ENCODE results near the gene CTNNBL1. TPM values are rescaled to one million over a fixed set of nuclear protein-coding genes. Genes with fewer than 3 reads are reported as not detected.

The CTNNBL1 gene
- total RNA-seq, 1 donor from 2014 or later, result 60.0 TPM

DNA sequence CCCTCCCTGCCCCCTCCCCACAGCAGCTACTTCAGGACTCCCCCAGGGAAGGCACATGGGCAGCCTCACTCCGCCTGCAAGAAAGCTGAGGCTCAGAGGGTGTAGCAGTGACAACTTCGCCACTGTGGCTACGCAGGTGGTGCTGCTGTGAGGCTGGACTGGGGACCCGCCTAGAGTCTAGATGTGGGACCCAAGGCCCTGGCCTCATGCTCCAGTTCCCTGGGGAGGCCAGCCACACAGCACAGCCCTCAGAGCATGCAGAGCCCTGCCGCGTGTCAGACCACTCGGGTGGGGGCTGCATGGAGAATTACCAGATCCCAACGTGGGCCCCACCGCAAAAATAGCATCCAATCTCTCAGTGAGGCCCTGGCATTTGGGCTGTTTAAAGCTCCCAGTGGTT is 178.3 kb downstream of the CTNNBL1 start:
- no peak for DNase-seq (ENCODE audit: extremely low spot score, unreplicated experiment)
- Mint-ChIP-seq H3K4me3 (no peak overlapping the region), H3K9me3 (no peaks in the 10 kb centered on the region), H3K27ac (no peak overlapping the region), H3K4me1 (ENCODE audit: unreplicated experiment) (peaks cover 32% of the 10 kb centered on the region), H3K36me3 (peaks cover 13% of the 10 kb centered on the region), H3K27me3 (no peaks in the 10 kb centered on the region)
- TF ChIP-seq, protein P1, sequence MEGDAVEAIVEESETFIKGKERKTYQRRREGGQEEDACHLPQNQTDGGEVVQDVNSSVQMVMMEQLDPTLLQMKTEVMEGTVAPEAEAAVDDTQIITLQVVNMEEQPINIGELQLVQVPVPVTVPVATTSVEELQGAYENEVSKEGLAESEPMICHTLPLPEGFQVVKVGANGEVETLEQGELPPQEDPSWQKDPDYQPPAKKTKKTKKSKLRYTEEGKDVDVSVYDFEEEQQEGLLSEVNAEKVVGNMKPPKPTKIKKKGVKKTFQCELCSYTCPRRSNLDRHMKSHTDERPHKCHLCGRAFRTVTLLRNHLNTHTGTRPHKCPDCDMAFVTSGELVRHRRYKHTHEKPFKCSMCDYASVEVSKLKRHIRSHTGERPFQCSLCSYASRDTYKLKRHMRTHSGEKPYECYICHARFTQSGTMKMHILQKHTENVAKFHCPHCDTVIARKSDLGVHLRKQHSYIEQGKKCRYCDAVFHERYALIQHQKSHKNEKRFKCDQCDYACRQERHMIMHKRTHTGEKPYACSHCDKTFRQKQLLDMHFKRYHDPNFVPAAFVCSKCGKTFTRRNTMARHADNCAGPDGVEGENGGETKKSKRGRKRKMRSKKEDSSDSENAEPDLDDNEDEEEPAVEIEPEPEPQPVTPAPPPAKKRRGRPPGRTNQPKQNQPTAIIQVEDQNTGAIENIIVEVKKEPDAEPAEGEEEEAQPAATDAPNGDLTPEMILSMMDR (conservative IDR thresholded peaks at IDR 0.05), result no peak

DNA sequence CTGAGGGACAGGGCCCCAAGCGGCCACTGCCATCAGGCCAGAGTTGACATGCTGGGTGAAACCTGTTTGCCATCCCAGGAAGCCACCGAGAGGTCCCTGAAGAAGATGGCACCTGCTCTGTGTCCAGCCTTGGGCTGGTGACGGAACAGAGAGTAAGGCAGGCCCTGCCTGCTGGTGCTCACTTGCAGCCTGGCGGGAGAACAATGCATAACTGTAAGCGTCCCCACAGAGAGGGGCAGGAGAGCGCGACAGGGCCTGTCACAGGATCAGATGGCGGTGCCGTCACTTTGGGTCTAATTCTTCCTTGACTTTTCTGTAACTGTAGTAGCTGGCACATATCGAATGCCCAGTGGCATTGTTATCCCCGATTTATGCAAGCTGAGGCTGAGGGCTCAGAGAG is 180.1 kb downstream of the CTNNBL1 start:
- DNase-seq (ENCODE audit: extremely low spot score, unreplicated experiment), result no peak
- Mint-ChIP-seq H3K36me3 (peaks cover 13% of the 10 kb centered on the region), H3K27me3 (no peaks in the 10 kb centered on the region), H3K27ac (no peak overlapping the region), H3K9me3 (no peaks in the 10 kb centered on the region), H3K4me3 (no peak overlapping the region), H3K4me1 (ENCODE audit: unreplicated experiment) (peaks cover 29% of the 10 kb centered on the region)
- TF ChIP-seq, protein P1 (conservative IDR thresholded peaks at IDR 0.05), result no peak

DNA sequence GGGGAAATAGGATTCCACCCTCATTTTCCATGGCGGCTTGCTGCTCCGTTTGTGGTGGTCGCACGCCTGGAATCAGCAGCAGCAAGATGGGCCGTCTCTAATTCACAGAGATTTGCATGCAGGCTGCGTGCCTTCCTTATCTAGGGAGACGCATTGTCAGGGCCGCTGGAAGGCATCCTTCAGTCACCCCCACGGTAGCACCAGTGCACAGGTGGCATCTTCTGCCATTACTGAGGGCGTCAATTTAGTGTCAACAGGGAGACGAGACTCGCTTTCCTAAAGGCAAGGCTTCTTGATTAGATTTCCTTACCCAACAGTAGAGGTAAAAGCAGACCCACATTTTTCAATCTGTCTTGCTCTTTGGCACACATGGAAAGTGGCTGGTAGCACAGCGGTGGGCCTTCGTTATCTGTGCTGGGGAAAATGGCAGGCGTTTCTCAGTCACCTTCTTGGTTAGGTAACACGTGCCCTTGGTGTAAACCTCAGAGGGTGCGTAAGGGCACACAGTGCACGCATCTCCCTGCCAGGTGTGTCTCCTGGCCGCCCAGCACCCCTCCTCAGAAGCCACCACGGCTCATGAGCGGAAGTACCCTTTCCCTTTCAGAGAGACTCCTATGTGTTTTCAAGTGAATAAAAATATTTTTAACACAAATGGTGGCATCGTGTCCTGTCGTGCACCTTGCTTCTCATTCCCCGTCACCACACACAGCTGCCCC is 181.8 kb downstream of the CTNNBL1 start:
- Mint-ChIP-seq H3K9me3 (no peaks in the 10 kb centered on the region), H3K4me3 (no peak overlapping the region), H3K27me3 (no peaks in the 10 kb centered on the region), H3K4me1 (ENCODE audit: unreplicated experiment) (peaks cover 12% of the 10 kb centered on the region), H3K27ac (no peak overlapping the region), H3K36me3 (peaks cover 7% of the 10 kb centered on the region)
- TF ChIP-seq, protein P1 (conservative IDR thresholded peaks at IDR 0.05), result no peak
- DNase-seq (ENCODE audit: extremely low spot score, unreplicated experiment), result no peak

DNA sequence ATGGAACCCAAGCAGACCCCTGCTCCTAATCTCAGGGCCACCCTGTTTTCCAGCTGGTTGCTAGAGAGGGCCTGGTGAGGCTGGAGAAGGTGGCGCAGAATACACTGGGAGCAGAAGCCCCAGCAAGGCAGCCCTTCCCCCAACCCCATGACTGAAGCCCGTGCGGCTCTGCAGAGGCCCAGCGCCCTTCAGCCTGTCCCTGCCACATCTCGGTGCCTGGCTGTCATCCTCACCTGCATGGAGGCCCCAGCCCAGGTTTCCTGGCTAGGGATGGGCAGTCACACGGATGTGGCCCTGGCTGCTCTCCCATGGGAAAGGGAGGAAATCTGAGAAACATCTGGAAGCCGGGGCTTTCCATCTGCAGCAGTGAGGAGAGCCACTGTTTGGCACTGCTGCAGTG is 183.0 kb downstream of the CTNNBL1 start:
- no peak overlapping the region for H3K27ac Mint-ChIP-seq
- DNase-seq (ENCODE audit: extremely low spot score, unreplicated experiment), result no peak
- no peaks in the 10 kb centered on the region for H3K9me3 Mint-ChIP-seq
- H3K4me1 Mint-ChIP-seq (ENCODE audit: unreplicated experiment), result peaks cover 19% of the 10 kb centered on the region
- H3K27me3 Mint-ChIP-seq, result no peaks in the 10 kb centered on the region
- no peak overlapping the region for H3K4me3 Mint-ChIP-seq
- peaks cover 3% of the 10 kb centered on the region for H3K36me3 Mint-ChIP-seq
- TF ChIP-seq, protein P1 (conservative IDR thresholded peaks at IDR 0.05), result no peak

DNA sequence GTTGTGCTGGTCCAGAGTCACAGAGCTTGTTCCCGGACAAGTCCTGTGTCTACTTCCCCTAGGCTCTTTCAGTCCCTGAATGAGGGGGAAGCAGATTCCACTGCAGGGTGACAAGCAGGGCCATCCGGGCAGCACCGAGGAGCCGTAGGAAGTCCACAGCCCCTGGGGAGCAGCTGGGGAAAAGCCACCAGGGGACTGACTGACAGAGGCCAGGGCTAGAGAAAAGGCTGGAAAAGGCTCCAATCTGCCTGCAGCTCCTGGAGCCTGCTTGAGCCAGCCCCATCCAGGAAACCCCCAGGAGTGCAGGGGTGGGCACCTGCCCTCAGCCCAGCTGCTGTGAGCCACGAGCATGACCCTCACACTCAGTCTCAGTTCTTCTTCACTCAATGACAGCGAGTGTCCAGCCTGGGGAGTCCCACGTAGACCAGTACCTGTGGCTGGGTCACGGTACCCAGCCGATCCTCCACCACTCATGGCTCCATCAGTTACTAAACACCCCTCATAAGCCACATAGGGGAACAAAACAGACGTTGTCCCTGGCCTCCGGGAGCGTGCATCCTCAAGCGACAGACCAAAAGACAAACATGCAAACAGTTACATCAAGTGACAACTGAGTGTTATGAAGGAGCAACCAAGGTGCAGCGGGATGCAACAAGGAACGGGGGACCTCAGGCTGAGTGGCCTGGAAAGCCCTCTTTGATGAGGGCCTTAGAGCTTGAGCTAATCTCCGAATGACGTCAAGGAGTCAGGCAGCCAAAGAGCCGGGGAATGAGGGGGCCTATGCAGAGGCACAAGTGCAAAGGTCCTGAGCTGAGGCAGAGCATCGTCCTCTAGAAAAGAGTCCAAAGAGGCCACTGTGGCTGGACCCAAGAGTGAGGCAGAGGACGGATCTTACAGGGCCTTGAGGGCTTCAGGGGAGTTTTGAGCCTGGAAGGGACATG is 184.3 kb downstream of the CTNNBL1 start:
- Mint-ChIP-seq H3K36me3 (peaks cover 3% of the 10 kb centered on the region), H3K4me1 (ENCODE audit: unreplicated experiment) (peaks cover 25% of the 10 kb centered on the region), H3K4me3 (no peak overlapping the region), H3K27ac (no peak overlapping the region), H3K9me3 (no peaks in the 10 kb centered on the region), H3K27me3 (no peaks in the 10 kb centered on the region)
- no peak for DNase-seq (ENCODE audit: extremely low spot score, unreplicated experiment)
- TF ChIP-seq, protein P1 (conservative IDR thresholded peaks at IDR 0.05), result no peak

All from type B pancreatic cell (in vitro differentiated cells).